DND-41 (cell line): ENCODE results near the gene SELENON.

Source experiments
- CTCF ChIP-seq: IDR thresholded peaks from 2 replicates; pipeline ENCODE4 v1.5.1; 2012; ENCODE audit warnings: borderline replicate concordance, low read length, moderate library complexity, mild to moderate bottlenecking; ENCODE audit not compliant: poor library complexity, severe bottlenecking; ENCODE audit errors: extremely low read depth
- EZH2 ChIP-seq: IDR thresholded peaks from 3 replicates; pipeline ENCODE4 v1.6.1; 2012; ENCODE audit warnings: borderline replicate concordance, low read depth, mild to moderate bottlenecking, moderate library complexity, low read length, inconsistent platforms; ENCODE audit not compliant: severe bottlenecking

GRCh38 chr1:25820247-25821111 is 20.5 kb downstream of the SELENON start:
- no peak for TF ChIP-seq CTCF
- no peak for TF ChIP-seq EZH2
